GM21576 (cell line): ENCODE data around the gene VDR.
"Not testable (repeated sequence)": the region's sequence is repeated elsewhere in the genome, so short reads cannot be mapped to it uniquely, and the experiment has no call there.

Experiments used
- ATAC-seq: cut with Tn5 transposase; IDR thresholded peaks from one replicate; pipeline ENCODE4 v1.9.1; 2021; ENCODE audit warnings: mild to moderate bottlenecking, moderate library complexity; ENCODE audit not compliant: unreplicated experiment

The VDR gene

DNA sequence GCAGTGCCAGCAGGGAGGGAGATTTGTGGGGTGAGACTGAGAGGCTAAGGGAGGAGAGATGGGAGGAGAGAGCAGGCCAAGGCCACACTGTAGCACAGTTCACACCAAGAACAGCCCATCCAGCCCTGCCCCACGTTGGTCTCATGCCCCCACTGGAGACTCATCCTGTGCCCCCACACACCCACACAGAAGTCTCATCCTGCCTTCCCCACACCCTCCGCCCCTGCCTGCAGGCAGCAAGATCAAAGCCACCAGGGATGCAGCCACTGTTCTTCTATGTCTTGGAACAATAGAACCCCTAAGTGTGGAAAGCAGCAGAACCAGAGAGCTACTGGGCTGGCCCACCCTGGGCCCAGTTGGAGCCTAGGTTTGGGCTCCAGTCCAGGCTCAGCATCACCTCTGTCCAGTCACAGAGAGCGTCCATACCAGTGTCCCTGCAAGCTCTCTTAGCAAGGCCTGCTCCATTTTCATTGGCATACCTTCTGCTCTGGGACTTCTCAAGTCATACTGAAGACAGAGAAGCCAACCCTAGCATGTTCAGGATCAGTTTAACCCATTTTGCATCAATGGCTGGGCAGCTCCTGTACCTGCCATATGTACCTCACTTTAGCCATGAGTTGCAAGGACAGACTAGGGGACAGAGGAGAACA is 53.4 kb downstream of the VDR start:
- no peak for ATAC-seq

DNA sequence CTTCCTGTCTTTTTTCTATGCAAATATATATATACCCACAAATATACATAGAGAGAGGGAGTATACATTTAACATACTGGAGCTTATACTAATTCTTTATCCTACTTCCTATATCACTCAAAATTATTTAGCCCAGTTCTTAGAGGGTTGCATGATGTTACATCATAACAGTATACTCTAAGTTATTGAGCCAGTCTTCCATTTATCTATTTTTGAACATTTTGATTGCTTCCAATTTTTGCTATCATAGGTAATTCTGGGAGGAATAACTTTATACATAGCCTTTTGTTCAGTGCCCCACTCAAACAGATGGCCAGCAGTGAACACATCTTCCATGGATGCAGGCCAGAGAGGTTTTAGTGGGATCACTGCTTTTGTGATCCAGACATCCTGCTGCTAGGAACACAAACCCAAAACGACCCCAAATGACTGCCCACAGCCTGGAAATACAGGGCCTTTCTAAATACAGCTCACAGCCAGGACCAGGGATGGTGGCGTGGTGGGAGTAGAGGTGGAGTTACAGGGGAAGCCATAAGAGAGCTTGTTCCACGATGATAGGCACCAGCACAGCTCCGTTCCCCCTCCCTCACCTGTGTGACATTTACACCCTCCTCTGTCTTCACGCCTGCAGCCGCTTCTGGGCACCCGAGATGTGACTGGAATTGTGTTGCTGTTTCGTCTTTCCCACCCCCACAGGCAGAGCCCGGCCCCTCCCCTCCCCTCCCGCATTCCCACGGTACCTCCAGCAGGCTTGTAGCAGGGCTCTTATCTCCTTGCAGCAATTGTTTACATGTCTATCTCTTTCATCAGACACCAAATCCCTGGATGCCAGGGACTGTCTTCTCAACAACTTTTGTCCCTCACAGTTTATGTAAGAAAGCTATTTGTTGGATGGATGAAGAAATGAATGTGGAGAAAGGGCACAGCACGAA is 54.4 kb downstream of the VDR start:
- no peak for ATAC-seq

DNA sequence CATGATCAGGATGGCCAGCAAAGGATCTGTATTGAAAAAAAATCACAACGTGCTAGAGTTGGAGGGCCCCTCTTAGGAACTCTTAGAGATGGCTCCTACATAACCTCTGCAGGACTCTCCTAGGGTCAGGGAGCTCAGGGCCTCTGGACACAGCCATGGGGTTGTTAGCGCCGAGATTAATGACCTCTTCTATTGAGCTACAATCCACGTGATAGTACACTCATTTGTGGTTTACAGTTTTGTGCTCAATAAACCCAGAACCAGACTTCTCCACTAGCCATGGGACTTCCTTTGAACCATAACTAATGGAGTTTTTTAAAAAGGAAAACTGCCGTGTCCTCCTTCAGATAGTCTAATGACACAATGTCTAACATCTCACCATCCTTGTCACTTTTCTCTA is 55.5 kb downstream of the VDR start:
- ATAC-seq: no peak

DNA sequence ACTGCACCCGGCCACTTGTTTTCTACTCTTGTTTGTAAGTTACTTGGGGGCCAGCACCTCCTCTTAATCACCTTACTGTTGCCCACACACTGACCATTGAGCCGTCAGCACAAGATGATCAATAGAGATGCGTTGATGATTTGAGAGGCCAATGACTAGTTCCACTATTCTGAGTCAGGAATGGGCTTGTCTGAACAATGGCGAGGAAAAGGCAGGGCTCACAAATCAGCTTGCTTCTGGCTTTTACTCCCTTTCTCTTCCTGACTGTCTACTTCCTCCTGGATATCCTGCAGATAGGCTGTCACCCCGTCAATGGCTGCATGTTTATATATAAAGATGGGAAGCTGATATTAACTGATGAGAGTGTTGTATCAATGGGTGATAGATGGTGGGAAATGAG is 55.9 kb downstream of the VDR start:
- no peak for ATAC-seq

DNA sequence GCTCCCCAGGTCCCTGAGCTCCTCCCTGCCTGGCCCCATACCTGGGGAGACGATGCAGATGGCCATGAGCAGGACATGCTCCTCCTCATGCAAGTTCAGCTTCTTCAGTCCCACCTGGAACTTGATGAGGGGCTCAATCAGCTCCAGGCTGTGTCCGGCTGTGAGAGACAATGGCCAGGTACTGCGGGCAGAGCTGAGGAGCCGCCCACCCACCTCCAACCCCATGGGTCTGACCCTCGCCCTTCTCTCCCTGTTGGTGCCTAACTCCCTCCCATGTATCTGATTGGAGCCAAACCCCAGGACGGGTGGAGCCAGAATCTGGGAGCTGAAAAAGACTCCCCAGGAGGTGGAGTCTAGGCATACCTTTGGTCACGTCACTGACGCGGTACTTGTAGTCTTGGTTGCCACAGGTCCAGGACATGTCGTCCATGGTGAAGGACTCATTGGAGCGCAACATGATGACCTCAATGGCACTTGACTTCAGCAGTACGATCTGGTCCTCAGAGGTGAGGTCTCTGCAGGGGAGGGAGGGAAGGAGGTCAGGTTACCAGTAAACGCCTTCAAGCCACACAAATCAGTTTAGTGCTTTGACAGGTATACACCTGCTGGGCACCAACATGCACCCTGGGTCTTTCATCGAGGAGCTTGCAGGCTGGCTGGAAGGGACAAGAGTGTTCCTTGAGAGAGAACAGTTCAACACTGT is 58.3 kb downstream of the VDR start:
- ATAC-seq: no peak

DNA sequence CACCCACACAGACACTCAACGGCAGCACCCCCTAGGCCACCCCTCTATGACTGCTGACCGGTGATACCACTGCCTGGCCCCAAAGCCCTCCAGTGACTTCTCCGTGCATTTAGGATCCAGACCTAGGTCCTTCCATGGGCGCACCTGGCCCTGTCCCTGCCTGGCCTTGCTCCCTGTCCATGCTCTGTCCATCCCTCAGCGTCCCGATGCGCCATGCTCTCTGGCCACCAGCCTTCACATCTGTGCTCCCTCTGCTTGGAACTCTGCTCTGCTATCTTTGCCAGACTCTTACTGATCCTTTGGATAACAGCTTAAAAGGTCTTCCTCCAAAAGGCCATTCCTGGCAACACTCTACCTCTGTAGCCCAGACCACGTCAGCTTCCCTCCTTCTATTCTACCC is 59.7 kb downstream of the VDR start:
- no peak for ATAC-seq

DNA sequence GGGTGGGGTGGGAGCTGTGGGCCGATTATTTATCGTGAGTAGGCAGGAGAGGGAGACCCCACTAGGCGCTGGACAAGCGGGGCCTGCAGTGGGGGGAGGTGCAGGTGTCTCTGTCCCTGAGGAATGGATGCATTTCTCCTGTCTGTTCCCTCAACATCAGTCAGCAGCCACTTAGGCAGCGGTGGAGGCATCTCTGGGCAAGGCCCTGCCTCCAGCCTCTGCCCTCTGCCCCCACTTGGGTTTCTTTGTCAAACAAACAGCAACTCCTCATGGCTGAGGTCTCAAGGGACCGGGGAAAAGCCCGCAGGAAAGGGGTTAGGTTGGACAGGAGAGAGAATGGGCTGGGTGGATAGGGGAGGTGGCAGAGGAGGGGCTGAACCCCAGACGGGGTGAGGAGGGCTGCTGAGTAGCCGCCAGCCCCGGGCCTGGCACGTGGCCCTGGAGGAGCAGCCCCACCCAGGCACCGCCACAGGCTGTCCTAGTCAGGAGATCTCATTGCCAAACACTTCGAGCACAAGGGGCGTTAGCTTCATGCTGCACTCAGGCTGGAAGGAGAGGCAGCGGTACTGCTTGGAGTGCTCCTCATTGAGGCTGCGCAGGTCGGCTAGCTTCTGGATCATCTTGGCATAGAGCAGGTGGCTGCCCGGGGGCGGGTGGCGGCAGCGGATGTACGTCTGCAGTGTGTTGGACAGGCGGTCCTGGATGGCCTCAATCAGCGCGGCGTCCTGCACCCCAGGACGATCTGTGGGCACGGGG is 60.4 kb downstream of the VDR start:
- ATAC-seq: no peak

DNA sequence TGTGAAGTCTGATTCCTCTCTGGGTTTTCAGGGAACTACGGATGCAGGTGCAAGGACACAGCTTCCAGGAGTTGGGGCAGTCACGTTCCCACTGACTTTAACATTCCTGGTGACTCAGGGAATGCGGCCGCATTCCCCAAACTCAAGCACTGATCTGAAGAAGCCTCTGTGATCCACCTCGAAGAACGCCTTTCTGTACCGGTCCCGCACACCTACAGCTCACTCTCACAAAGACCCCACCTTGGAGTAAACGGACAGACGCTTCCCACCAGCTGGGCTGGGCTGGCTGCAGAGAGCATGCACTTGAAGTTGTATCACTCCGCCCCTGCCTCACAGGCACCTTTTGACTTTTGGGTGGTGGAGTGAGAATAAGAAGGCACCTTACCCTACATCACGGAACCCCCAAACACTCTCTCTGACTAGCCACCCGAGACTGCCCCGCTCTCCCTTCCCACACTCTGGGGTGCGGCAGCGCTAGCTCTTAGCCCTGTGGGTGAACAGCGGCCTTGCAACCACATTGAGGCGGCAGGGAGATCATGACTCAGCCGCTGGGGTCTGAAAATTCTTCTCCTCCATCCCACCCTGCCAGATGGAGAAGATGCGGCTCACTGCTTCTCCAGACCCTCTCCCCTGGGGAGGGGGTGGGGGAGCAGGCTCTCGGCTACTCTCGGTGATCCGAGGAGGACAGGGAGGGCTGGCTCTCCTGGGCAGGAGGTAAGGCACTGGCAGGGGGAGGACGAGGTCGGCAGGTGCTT is 61.4 kb downstream of the VDR start:
- ATAC-seq: no peak

DNA sequence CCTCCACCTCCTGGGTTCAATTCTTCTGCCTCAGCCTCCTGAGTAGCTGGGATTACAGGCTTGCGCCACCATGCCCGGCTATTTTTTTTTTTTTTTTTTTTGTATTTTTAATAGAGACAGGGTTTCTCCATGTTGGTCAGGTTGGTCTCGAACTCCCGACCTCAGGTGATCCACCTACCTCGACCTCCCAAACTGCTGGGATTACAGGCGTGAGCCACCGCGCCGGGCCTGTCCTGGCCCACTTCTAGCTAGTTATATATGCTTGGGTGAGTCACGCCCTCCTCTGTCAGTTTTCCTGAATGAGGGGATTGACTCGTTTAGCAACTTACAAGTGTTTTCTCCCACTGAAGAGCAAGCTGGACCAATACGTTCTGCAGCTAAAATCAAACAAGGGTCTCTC is 62.3 kb downstream of the VDR start:
- not testable (repeated sequence) for ATAC-seq

DNA sequence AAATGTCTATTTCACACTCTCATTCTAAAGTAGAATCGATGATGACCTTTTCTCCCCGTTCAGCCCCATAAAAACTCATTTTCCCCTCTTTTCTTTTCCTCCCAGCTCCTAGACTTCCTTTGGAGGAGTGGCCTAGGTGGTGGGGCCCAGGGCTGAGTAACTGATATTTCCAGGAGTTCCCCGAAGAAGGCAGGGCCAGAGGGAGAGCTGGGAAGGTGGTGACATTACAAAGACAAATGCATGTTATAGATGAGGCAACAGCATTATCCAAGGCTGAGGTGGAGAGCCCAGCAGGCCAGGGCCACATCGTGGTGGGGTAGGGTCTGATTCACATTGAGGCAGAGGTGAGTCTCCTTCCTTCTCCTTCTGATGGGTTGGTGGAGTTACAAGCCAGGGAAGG is 62.9 kb downstream of the VDR start:
- no peak for ATAC-seq

DNA sequence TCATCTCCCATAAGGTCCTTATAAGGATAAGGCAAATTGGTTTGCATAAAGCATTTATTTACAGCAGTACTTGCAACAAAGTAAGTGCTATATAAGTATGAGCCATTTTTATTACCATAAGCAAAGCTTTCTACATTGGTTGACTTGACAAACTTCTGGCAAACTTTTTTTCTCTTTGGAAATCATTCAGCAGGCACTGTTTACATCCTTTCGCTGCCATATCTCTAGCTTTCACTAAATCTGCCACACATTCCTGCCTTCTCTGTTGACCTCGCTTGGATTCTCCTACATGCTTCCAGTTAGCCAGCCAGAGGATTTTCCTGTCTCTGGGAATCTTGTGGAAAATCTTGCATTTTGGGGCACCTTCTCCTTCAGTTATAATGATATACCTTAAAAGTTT is 63.3 kb downstream of the VDR start:
- ATAC-seq: no peak

DNA sequence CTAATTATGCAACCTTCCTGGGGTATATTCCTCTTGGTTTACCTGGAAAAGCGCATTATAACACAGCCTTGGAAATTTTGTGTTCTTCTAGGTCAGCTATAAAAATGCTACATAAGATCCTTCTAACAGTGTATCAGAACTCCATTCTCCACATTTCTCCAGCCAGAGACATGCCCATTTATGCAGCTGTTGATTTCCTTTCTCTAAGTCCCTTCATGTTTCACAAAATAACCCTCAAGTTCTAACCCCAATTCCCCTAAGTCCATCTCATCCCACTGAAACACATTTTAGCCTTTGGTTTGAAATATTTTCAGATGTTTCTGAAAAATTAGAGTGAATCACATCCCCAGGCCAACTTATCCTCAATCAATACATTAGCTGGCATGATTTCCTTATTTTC is 64.2 kb downstream of the VDR start:
- ATAC-seq: no peak

DNA sequence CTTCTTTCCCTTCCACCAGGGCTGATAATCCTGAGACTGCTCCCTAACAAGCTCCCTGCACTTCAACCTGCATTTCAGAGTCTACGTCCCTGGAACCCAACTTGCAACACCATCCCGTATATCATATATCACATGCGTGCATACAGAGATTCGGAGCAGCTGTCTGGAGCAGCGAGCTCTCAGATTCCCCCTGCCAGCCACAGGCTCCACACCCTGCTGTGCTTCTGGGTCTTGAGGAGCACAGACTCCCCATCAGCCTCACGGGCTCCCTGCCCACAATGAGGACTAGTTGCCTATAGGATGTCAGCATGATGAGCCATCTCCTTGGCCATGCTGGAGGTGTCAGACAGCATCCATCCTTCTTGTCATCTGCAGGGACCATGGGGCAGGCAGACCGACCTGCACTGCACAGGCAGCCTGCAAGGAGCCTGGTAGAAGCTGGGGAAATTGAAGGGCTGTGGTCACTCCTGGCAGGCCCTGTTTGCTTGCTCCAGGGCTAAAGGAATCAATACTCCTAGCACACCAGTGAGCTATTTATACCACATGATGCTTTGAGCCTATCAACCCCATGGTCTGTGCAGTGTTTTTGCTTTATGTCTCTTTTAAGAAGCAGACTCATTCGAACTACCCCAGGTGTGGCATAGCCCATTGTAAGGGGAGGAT is 65.4 kb downstream of the VDR start:
- ATAC-seq: no peak

DNA sequence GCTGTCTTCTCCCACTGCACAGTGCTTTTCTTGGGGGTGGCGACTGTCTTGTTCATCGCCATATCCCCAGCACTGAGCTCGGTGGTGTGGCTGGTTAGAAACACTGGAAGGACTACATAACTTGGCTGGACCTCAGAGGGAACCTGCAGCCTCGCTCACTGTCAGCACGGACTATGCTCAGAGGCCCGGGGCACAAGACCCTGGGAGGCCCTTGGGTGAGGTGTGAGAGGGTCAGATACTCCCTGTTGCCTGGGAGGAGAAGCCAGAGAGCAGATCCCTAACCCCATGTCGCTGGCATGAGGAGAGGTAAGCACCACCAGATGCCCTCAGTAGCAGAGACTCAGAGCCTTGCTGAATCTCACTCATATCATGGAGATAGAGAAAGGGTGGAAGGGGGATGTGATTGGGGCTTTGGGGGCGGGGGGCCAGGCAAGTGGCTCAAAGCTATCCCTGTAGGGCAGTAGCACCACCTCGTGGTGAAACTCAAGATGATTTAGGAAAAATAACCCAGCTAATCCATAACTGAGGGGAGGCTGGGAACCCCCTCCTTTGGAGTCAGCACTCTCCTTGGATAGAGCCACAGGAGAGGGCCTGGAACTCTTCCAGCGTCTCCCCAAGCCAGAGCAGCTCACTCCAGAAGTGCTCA is 66.4 kb downstream of the VDR start:
- no peak for ATAC-seq

DNA sequence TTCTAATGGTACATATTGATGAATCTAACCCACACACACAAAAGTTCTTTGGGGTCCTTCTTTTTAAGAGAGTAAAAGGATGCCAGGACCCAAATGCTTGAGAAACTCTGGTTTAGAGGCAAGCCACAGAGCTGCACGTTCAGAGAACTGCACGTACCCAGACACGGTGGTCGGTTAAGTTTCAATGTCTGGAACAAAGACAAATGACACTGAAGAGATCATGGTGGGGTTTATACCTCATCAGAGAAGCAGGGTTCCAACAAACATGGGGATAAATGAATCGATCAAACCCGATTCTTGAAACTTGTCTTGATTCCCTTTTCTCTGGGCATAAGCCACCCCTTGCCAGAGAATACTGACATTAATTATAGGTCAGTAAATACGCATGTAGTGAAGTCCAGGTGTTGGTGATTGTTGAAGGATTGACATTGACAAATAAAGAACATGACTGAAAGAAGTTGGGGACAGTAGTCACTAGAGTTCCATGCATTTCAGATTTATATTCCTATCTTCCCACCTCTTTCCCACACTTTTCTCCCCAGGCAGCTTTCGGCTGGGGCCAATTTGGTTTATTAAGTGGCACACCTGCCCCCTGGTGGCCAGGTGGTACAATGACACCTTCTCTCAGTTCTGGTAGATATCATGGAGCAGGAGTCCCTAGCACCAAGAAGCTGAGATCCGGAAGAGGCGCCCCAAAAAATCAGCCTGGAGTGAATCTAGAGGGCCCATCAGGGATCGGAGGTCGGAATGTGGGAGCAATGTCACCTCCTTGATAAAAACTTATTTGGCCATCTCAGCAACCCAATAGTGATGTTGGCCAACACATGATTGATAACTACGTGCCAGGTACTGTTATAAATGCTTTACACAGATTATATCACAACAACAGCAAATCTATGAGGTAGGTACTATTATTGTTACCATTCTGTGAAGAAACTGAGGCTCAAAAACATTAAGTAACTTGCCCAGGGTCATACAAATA is 67.3 kb downstream of the VDR start:
- no peak for ATAC-seq

DNA sequence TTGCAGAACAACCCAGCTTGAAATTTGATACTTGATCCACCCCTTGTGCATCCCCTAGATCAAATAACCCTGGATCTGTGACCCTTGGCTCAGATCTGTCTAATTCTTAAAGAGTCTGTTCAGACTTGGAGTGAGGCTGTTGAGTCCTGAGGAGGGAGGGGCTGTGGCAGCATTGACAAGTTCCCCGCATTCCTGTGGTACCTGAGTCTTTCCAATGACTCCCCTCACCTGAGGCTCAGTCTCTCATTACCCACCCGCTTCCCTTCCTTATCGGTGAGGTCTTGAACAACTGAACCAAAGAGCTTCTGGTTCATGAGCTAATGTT is 69.0 kb downstream of the VDR start:
- no peak for ATAC-seq

DNA sequence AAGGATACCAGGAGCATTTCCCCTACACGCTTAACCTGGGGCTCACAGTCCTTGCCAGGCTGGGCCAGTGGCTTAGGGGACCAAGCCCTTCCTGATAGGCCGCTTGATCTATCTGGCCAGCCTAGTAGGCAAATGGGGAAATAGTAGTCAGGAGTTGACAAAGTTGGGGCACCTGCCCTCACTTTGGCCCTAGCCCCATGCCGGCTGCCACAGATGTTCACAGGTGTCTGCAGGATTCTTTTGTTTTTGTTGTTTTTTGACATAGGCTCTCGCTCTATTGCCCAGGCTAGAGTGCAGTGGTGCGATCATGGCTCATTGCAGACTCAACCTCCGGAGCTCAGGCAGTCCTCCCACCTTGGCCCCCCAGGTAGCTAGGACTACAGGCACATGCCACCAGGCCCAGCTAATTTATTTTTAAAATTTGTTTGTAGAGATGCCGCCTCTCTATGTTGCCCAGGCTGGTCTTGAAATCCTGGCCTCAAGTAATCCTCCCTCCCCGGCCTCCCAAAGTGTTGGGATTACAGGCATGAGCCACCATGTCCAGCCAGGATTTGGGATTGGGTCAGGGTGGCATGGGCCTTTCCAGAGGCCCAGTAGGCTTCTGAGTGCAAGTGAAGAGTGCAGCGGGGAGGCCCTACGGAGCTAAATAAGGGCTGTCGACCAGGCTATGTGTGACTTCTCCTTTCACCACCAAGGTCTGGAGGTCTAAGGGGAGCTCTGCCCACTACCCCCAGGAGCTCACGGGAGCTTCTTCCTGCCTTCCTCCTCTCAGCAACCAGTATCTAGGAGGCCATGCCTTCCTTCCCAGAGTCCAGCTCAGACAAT is 69.6 kb downstream of the VDR start:
- ATAC-seq: no peak
